NCI-H1092 (cell line): ENCODE results near the gene DIAPH3.
A peak's percentile ranks its signal among the peaks of the same experiment; 100 is the strongest.
"Not testable (repeated sequence)": the region's sequence is repeated elsewhere in the genome, so short reads cannot be mapped to it uniquely, and the experiment has no call there.

ENCODE experiments used
- DNase-seq: peaks from one replicate; lab custom pipeline; 2025; lab: John Stamatoyannopoulos, UW

DIAPH3 gene, protein sequence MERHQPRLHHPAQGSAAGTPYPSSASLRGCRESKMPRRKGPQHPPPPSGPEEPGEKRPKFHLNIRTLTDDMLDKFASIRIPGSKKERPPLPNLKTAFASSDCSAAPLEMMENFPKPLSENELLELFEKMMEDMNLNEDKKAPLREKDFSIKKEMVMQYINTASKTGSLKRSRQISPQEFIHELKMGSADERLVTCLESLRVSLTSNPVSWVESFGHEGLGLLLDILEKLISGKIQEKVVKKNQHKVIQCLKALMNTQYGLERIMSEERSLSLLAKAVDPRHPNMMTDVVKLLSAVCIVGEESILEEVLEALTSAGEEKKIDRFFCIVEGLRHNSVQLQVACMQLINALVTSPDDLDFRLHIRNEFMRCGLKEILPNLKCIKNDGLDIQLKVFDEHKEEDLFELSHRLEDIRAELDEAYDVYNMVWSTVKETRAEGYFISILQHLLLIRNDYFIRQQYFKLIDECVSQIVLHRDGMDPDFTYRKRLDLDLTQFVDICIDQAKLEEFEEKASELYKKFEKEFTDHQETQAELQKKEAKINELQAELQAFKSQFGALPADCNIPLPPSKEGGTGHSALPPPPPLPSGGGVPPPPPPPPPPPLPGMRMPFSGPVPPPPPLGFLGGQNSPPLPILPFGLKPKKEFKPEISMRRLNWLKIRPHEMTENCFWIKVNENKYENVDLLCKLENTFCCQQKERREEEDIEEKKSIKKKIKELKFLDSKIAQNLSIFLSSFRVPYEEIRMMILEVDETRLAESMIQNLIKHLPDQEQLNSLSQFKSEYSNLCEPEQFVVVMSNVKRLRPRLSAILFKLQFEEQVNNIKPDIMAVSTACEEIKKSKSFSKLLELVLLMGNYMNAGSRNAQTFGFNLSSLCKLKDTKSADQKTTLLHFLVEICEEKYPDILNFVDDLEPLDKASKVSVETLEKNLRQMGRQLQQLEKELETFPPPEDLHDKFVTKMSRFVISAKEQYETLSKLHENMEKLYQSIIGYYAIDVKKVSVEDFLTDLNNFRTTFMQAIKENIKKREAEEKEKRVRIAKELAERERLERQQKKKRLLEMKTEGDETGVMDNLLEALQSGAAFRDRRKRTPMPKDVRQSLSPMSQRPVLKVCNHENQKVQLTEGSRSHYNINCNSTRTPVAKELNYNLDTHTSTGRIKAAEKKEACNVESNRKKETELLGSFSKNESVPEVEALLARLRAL

DNA sequence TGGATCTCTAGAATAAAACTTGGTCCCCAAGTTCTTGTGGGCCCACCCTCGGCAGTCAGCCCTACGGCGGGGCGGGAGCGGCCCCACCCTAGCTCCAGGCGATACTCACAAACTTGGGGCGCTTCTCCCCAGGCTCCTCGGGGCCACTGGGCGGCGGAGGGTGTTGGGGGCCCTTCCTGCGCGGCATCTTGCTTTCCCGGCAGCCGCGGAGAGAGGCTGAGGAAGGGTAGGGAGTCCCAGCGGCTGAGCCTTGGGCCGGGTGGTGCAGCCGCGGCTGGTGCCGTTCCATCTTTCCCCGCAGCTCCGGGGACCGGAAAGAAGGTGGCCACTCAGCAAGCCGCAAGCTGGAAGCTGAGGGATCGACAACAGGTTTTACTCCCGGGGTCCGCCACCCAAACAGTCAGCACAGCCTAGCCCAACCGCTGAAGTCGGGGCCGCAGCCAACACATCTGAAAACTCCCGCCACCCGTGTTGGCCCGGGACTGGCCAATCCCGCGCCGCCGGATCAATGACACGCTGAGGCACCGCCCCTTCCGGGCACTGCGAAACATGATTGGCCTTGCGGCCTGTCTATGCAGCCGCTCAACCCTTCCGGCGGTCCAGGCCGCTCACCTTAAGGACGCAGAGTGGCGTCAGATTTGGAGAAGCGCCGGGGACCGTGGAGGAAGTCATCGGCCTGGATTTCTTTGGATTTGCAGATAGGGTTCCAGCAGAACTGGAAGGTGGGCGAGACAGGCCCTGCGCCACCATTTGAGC lies at the start of gene DIAPH3:
Gene DIAPH3 (minus strand): TSS at position 451 of the 756 bp plus-strand sequence. CDS start 162 bp downstream, at position 289.
- DNase-seq = peak; percentile 98

DNA sequence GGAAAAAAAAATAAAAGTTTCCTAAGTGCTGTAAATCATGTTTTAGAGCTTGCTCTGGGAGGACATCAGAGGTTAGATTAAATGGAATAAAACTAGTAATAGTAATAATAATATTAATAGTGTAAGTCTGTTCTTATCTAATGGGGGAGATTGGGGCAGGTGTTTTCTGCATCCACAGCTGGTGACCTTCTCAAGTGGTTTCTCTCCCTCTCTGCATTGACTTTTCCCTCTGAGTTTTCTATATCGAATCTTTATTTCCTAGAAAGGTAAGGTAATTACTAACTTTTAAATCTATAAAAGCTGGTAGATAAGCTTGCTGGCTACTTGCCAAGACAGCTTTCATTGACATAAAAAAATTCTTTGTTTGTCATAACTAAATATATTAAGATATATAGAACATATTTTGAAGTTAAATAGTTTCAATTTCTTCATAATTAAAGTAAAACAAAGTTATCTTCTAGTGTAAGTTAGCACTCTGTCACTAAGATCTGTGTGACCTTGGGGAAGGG lies 49.6 kb upstream of the DIAPH3 start:
- DNase-seq = no peak

DNA sequence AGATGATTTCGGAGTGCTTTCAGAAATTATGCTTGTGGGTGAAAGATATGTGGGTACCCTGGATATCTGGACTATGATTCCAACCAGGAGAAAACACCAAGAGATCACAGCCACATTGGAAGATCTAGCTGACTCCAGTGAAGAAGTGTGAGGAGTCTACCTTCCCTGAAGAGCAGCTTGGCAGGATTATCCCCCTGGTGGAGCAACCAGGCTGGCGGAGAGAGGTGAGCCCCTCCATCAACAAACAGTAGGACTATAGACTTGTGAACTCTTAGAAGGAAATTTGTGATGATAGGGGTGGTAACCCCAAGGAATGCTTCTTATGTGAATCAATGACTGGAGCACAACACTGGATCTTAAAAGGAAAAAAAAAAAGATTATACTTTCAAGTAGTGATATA lies 47.8 kb upstream of the DIAPH3 start:
- DNase-seq = no peak

DNA sequence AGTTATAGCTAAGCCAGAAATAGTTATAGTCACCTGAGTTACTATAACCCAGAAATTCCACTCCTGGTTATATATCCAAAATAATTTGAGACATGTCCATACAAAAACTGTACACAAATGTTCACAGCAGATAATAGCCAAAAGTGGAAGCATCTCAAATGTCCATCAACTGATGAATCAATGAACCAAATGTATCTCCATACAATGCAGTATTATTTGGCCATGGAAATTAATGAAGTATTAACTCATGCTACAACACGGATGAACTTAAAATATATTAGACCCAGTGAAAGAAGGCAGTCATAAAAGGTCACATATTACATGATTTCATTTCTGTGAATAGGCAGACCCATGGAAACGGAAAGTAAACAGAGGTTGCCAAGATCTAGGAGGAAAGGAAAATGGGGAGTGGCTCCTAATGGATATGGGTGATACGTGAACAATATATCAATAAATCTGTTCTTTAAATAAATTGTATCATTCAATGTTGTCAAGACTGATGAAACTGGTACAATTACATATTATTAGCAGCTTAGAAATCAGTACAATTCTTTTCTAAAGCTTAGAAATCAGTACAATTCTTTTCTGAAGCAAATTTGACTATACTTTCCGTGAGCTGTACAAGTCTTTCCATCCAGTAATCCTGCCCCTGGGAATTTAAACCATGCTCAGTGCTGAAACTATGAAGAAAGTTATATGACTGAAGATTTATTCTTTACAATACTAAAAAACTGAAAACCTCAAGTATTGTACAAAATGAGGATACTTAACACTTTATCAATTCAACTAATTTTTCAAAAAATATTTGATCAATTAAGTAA lies 47.0 kb upstream of the DIAPH3 start:
- DNase-seq = no peak

DNA sequence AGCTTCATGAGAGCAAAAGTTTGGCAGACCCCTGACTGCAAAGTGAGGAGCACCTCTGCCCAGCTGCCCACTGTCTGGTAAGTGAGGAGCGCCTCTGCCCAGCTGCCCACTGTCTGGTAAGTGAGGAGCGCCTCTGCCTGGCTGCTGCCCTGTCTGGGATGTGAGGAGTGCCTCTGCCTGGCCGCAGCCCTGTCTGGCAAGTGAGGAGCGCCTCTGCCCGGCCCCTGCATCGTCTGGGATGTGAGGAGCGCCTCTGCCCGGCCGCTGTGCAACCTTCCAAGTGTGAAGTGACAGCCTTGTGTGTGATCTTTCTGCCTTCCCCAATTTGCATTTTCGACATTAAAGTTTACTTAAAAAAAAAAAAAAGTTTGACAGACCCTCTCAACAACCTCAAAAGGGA lies 41.8 kb upstream of the DIAPH3 start:
- not testable (repeated sequence) for DNase-seq

DNA sequence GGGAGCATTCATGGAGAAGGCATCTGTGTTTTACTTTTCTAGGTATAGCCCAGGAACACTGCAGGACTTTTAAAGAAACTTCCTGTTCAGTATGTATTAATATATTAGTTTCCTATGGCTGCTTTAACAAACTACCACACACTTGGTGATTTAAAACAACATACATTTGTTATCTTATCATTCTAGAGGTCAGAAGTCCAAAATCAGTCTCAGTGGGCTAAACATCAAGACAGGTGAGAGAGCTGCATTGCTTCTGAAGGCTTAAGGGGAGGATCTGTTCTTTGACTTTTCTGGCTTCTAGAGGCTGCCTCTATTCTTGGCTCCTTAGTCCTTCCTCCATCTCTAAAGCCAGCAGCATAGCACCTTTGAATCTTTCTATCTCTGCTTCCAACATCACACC lies 37.6 kb upstream of the DIAPH3 start:
- no peak for DNase-seq

DNA sequence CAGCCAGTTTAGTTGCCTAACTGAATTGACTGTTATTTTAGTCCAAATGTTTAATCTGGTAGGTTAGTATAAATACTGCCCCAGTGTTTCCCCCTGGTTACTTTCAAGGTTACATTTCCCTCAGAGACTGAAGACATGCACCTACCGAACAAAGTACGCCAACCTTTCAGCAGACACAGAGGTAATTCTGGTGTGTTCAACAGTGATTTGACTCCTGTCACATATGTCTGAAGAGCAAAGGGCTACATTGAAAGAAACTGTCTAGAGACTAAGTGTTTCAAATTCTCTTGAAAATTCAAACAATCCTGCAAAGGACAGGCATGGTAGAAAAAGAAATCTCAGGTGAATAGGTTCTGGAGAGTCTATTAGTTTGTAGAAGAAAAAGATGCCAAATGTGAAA lies 32.2 kb upstream of the DIAPH3 start:
- not testable (repeated sequence) for DNase-seq

DNA sequence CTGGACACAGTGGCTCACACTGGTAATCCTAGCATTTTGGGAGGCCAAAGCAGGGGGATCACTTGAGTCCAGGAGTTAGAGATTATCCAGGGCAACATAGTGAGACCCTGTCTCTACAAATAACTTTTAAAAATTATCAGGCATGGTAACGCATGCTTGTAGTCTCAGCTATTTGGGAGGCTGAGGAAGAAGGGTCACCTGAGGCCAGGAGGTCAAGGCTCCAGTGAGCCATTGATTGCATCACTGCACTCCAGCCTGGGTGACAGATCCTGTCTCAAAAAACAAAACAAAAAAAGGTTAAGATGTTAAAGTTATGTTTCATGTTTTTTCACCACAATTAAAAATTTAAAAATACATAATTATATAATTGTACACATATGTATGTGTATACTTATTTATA lies 19.2 kb upstream of the DIAPH3 start:
- no peak for DNase-seq

DNA sequence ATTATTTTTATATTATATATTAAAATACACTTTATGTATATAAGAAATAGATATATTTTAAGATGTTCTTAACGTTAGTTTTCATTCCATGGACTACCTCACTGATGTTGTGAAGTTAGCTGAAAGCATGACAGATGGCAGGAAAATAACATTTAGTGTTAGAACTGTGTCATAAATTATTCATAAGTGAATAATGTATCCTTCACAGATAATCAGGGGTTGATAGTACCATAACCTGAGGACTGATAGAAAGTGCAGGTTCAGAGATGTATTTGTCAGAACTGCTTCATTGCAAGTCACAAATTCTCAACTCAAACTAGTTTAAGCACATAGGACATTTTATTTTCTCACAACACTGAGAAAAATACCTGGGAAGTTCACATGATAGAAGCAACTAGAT lies 14.6 kb upstream of the DIAPH3 start:
- no peak for DNase-seq

DNA sequence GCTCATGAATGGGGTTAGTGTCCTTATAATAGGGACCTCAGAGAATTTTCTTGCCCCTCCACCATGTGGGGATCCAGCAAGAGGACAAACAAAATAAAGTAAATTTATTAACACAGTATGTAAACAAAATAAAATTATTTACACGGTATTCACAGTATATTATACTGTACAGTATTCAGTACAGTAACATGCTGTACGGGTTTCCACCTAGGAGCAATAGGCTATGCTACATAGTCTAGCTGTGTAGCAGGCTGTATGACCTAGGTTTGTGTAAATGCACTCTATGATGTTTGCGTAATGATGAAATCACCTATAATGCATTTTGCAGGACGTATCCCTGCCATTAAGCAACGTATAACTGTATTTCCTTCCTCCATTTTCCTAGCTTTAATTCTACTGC lies 11.8 kb upstream of the DIAPH3 start:
- DNase-seq = no peak

DNA sequence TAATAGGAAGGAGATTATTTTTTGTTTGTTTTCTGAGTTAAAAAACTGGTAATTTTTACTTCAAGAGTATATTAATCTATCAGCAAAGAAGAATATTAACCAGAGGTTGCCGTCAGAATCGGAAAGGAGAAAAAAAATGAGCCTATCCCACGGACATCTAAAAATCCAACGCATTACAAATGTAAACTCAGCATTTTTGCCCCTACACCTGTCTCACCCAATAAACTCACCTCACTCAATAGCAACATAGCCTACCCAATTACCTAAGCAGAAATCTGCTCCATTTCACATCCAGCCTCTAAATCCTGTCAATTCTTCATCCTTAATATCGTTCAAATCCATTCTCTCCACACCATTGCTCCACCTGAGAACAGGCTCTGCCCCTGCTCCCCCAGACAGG lies 10.4 kb upstream of the DIAPH3 start:
- DNase-seq = no peak

DNA sequence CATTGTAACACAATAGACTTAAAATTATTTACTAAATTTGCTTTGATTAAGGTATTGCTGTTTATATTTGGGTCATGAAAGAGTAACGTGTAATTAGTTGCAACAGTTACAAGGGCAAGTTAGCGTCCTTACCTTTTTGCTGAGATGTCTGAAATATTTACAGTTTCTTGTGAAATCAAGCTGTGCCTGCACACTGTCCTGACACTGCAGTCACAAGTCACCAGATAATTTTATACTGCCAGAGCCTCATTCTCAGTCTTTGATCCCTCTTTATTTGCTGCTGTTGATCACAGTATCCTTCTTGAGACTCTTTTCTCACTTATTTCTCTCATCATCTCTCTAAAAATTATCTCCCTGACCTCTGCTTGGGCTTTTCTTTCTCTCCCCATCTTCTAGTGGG lies 8.4 kb upstream of the DIAPH3 start:
- DNase-seq = no peak

DNA sequence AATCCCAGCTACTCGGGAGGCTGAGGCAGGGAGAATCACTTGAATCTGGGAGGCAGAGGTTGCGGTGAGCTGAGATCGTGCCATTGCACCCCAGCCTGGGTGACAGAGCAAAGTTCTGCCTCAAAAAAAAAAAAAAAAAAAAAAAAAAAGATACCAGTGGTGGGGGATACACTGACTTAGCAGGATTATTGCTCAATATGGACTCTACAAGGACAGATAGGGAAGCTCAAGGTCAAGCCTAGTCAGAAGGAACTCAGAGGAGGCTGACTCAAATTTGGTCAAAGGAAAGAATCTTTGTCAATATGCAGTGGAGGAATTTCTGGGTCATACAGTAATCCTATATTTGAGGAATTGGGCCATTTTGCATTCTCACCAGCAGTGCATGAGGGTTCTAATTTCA lies 6.7 kb upstream of the DIAPH3 start:
- no peak for DNase-seq

DNA sequence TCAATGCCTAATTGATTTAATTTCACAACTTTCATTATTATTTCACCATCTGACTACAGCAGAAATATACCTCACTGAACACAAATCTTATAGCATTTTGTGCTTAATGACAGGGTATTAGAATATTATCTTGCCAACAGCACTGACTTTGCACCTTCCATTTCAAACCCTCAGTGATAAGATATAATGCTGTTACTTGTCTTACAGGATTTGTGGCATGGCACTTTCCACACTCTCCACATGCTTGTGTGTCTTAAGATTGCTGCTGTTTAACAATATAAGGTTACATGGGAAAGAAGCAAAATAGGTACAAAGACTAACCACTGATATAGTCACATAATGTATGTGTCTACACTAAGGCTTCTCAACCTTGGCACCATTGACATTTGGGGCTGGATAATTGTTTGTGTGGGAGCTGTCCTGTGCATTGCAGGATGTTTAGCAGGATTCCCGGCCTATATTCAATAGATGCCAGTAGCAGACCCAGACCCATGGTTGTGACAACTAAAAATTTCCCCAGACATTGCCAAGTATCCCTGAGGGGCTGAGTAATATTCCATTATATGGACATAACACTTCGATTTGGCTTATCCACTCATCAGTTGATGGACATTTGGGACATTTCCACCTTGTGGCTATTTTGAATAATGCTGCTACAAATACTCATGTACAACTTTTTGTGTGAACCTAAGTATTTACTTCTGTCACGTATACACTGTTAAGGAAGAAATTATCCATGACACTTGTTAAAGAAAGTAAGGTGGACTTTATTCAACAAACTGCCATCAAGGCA lies 5.7 kb upstream of the DIAPH3 start:
- no peak for DNase-seq

DNA sequence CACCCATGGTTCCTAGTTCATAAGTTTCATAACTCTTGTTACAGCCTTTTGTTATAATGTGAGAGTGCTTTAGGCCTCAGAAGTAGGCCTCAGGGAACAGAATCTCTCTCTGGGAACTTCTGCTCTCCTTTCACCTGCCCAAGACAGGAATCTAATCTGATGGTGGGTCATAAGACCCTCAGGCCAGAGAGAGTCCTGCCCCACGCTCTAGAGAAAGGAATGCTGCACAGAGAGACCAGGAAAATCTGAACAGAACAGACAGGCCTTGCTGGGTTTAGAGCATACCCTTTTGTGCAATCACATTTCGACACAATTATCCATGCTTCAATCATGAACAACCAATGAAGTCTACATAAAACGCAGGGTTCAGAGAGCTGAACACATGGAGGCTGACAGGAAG lies 3.4 kb upstream of the DIAPH3 start:
- no peak for DNase-seq

DNA sequence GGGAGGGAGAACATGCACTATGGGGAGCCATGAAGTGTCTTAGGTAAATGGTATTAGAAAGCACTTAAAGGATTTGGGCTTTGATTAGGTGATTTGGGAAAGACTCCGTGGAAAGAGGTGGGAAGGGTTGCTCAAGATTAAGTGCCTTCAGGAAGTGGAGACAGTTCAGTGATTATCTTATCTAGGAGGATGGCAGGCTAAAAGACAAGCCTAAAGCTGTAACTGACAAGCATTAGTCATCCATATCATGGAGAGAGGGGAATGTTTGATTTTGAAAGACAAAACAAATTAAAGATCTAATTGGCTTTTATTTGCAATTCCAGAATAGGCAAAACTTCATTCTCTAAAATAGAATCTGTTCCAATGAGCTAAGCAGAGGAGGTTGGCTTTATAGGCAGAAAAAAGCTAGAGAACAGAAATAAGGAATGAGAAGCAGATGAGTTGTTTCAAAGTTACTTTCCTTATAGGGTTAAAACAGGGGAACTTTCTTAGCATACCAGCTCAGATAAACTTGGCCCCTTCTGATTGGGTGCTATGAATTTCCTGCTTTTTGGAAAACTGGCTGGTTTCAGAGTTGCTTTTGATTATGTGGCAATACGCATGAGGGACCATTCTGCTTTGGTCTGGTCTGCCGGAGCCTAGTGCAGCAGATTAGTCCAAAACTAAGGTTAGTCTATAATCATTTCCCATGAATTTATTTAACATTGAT lies 1.8 kb upstream of the DIAPH3 start:
- DNase-seq = no peak

DNA sequence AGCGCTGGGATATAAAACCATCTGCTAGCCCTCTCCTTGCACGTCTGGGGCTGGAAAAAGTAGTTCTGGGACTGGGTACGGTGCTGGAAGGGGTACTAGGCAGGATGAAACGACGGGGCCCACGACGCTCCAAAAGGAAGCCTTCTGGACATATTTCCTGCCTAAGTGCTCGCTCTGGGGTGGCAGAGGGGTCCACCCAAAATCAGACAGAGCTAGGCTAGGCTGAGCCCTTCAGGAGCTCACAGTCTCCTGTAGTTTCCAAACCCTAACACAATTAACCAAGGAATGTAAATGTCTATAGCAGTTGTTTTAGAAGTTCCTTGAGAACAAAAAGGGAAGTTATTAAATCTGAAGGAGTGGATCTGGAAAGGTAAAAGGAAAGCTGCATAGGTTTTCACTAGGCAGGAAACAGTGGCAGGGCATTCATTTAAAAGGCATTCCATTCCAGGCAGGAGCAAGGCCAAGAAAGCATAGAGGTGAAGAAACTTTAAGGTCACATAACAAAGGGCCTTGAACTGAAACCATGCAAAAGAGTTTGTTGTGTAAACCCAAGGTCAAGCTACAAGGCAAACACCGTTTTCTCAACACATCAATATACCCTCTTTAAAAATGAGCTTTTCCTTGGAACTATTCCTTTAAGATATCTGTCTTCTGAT lies 634 bp upstream of the DIAPH3 start:
- DNase-seq = no peak

DNA sequence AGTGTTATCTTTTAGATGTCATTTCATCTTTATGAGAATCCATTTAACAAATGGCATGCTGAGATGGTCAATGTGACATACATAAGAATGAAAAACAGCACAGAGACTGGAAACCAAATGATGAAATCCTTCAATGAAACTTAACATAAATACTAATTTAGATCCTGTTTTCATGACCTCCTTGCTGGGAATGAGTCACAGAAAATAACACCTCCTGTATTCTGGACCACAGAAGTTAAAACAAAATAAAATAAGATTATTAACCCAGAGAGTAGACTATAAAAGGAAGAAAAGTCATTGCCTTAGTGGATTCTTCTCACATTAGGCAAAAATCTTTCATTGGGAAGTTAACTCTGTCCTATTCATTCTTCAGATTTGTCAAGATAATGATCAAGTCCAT lies 1.6 kb downstream of the DIAPH3 start:
- DNase-seq = no peak

DNA sequence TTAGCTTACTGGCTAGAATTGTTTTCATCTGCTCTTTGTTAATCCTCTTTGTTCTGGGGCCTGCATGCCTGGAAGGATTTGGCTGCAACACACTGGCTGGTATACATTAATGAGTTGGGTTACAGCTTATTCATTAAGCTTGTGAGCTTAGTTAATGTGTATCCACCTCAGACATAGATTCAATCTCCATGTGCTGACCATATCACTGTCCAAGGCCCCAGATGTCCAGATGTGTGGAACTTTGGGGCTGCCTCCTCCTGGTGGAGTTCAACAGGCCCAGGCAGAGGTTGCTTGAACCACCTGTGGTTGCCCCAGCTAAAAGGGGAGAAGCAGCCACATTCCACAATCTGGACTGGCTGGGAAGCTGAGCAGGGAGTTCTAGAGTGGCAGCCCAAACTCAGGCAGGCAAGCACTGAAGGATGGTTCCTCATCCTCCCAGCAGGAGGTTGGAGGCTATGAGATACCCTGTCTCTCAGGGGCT lies 5.4 kb downstream of the DIAPH3 start:
- DNase-seq = no peak
